Measurements from ENCODE around the gene SLMAP. TPM values are rescaled to one million over a fixed set of nuclear protein-coding genes. Genes with fewer than 3 reads are reported as not detected.

SLMAP gene
- total and polyA plus RNA-seq, 2 of the 4 experiments (the other 2 are of a cell fraction): 15.5 to 26.5 TPM

GRCh38 chr3:57833763-57834162 is 77.7 kb downstream of the SLMAP start:
- Histone ChIP-seq H2BK15ac (ENCODE audit: low read depth, low read length) (no peak overlapping the region), H3K56ac (ENCODE audit: extremely low read depth, insufficient read depth, low read length) (no peak overlapping the region), H3K9ac (ENCODE audit: low read depth, low read length) (no peak overlapping the region), H4K5ac (ENCODE audit: low read depth, low read length) (no peak overlapping the region), H3K23ac (ENCODE audit: low read depth, low read length) (no peak overlapping the region), H4K91ac (ENCODE audit: insufficient read depth, low read depth, low read length) (no peak overlapping the region), H3K4me1 (ENCODE audit: control insufficient read depth, insufficient read depth, low read length) (0 out of 2 replicates have a peak, but pooled peaks cover 2% of the 10 kb centered on the region), H4K8ac (ENCODE audit: low read depth in 2 of 2, low read length in 2 of 2) (no peak overlapping the region), H3K27me3 (ENCODE audit: control insufficient read depth, insufficient read depth, low read length) (no peaks in the 10 kb centered on the region), H3K18ac (ENCODE audit: low read depth, low read length) (no peak overlapping the region), H3K14ac (replicated peaks; ENCODE audit: low read depth, low read length) (no peak overlapping the region), H3K79me1 (ENCODE audit: low read depth in 1 of 2, low read length in 2 of 2) (peaks cover 20 to 41% of the 10 kb centered on the region in 2 experiments), H3K36me3 (ENCODE audit: control insufficient read depth, insufficient read depth, low read length) (peaks cover 3% of the 10 kb centered on the region; the same call in 1 of the 2 replicates), H2BK5ac (ENCODE audit: low read depth, low read length, poor library complexity, severe bottlenecking) (no peak overlapping the region), H3K4ac (ENCODE audit: low read depth, low read length) (no peak overlapping the region), H3K9me3 (ENCODE audit: control insufficient read depth, insufficient read depth, low read length) (no peaks in the 10 kb centered on the region), H2BK20ac (ENCODE audit: low read depth, low read length) (no peak overlapping the region), H2AFZ (replicated peaks; ENCODE audit: low read length, poor library complexity) (no peak overlapping the region), H2AK5ac (ENCODE audit: low read depth, low read length) (no peak overlapping the region), H4K20me1 (ENCODE audit: insufficient read depth, low read length) (peaks cover 5% of the 10 kb centered on the region), H3K4me3 (ENCODE audit: insufficient read depth, low read depth, low read length) (no peak overlapping the region), H3K9me1 (ENCODE audit: insufficient read depth, low read length) (peaks cover 2% of the 10 kb centered on the region; the same call in 1 of the 2 replicates), H3K27ac (ENCODE audit: insufficient read depth, low read length) (no peak overlapping the region), H3K4me2 (ENCODE audit: low read depth, low read length) (no peak overlapping the region), H2BK120ac (ENCODE audit: low read depth, low read length) (no peak overlapping the region), H2AK9ac (replicated peaks; ENCODE audit: low read depth, low read length, poor library complexity) (no peak overlapping the region)
- in situ Hi-C loops (cut with MboI; ENCODE audit: low sequenced_read_pairs) (no loop called here), intact Hi-C loops (cut with micrococcal nuclease) (no loop called here), dilution Hi-C loops (cut with HindIII; ENCODE audit: low sequenced_read_pairs, unreplicated experiment) (no loop called here)
- POLR2A ChIA-PET (ENCODE audit: unreplicated experiment): no interaction called here
- TF ChIP-seq RCOR1 (IDR thresholded peaks at IDR 0.05; ENCODE audit: insufficient replicate concordance, low read length): no peak
- no peak for TF ChIP-seq FOS (IDR thresholded peaks at IDR 0.05; ENCODE audit: low read depth, low read length)
- TF ChIP-seq CTCF (conservative IDR thresholded peaks at IDR 0.05; ENCODE audit: low read depth, low read length): no peak
- no peak for TF ChIP-seq MAZ (IDR thresholded peaks at IDR 0.05; ENCODE audit: borderline replicate concordance, low read depth, low read length)
- no peak for TF ChIP-seq CEBPB (IDR thresholded peaks at IDR 0.05; ENCODE audit: low read depth, low read length)
- TF ChIP-seq MAFK (IDR thresholded peaks at IDR 0.05; ENCODE audit: low read depth, low read length): no peak
- DNase-seq (no peak), ATAC-seq (ENCODE audit: low read depth) (no peak)
- no CpG with 5 or more reads among the region's 1 CpG for WGBS, 2 experiments (ENCODE audit: extremely low coverage in 2 of 2, insufficient read length in 1 of 2)
- no TSS peak for BruUV-seq (replicated peaks)
- CTCF ChIA-PET: no interaction called here
